HG02678 (cell line): ENCODE results near the gene TRIM2.

Experiments
- ATAC-seq: cut with Tn5 transposase; IDR thresholded peaks from one replicate; pipeline ENCODE4 v1.9.1; 2021; ENCODE audit warnings: mild to moderate bottlenecking, moderate library complexity; ENCODE audit not compliant: unreplicated experiment

The TRIM2 gene

DNA sequence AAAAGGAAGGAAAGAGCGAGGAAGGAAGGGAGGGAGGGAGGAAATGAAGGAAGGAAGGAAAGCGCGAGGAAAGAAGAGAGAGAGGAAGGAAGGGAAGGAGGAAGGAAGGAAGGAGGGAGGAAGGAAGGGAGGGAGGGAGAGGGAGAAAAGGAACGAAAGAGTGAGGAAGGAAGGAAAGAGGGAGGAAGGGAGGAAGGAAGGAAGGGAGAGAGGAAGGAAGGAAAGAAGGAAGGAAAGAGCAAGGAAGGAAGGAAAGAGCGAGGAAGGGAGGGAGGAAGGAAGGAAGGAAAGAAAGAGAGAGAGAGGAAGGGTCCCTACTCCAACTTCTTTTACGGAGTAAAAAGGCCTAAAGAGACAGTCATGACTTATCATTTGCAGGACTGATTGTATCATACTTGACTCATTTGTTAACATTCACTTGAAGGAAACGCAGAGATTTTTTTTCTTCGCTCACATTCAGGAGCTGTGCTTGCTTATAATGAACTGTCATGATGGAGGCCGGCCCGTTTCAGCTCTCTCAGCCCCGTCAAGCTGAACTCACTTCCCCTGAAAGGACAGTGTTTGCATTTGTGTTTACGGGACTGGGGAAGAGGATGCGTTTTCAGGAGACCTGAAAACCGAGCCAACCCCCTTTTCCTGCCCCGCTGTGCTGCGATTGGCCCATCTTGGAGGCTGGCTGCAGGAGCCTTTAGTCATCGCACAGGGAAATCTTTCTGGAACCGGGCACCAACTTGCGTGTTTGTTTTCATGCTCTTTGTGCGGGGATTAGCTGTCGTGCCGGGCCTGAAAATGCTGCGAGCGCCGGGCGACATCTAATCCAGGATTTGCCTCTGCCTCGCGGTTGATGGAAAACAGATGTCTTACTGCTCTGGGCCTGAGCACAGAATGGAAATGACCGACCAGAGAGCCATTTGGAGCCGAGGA is 17.8 kb downstream of the TRIM2 start:
- ATAC-seq, result peak; percentile 26

DNA sequence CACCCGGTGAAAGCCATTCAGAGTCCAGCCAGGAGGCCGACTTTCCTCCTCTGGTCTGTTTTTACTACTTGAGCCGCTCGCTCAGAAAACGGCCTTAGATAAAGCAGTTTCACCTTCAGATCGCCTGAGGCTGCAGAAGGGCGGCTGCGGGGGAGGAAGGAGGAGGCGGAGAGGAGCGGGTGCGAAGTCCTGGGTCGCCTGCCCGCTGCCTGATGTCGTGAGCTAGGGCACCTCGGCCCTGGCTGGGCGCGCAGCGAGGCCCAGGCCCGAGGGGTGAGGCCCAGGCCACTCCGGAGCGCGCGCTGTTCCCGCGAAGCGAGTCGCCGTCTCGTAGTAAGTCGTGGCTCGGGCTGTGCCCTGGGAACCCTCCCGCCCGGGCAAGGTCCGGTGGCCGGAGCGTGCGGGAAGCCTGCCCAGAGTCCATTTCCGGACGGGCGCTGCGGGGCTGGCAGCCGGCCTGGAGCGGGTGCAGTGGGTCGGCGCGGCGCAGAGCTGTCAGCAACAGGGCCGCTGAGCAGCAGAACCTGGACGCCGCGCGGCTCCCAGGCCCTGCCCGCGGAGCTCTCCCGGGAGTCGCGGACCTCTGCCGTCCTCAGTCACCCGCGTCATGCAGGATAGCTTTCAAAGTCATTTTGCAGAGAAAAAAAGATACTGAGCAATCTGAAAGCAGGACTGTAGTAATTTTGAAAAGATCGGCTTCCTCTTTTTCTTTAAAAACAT is 18.6 kb downstream of the TRIM2 start:
- peak; percentile 65 for ATAC-seq

DNA sequence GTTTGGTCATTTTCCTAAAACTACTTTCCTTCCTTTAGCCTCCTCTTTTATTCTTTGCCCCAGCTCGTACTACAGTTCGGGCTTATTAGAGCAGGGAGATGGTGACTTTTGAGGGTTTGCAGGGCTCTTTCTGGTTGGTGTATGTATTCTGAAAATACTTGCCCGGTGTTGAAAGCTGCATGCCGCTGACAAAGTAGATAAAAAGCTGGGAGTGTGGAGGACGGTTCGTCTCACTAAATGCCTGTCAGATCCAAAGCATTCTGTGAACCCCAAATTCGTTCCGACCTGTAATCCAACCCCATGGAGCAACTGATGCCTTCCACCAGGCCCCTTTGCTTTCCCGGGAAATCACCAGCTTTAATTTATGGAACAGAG is 19.2 kb downstream of the TRIM2 start:
- ATAC-seq, result peak; percentile 28

GRCh38 chr4:153223930-153224329 is 19.7 kb downstream of the TRIM2 start:
- ATAC-seq, result no peak

DNA sequence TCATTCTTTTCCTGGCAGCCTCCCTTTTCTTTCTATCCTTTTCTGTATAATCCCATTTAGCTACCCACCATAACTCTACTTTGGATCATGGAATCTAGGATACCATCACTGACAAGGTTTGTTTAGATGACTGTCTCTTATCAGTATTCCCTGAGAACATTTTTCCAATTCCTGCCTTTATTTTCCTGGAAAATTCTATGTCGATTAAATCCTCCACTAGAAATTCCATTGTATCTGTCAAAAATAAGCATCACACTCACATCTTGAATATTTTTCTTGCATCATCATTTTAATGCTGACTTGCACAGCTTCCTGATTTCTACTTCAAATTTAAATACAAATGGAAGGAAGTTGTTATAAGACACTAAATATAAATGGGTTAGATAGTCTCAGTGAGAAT is 20.2 kb downstream of the TRIM2 start:
- no peak for ATAC-seq

- no peak for ATAC-seq
Measured at GRCh38 chr4:153227469-153228075, 23.3 kb downstream of the TRIM2 start.

- no peak for ATAC-seq
Measured at GRCh38 chr4:153228512-153229140, 24.4 kb downstream of the TRIM2 start.

- ATAC-seq, result no peak
Measured at GRCh38 chr4:153229545-153229944, 25.3 kb downstream of the TRIM2 start.

- ATAC-seq, result peak; percentile 54
Measured at GRCh38 chr4:153232768-153233167, 28.5 kb downstream of the TRIM2 start.

DNA sequence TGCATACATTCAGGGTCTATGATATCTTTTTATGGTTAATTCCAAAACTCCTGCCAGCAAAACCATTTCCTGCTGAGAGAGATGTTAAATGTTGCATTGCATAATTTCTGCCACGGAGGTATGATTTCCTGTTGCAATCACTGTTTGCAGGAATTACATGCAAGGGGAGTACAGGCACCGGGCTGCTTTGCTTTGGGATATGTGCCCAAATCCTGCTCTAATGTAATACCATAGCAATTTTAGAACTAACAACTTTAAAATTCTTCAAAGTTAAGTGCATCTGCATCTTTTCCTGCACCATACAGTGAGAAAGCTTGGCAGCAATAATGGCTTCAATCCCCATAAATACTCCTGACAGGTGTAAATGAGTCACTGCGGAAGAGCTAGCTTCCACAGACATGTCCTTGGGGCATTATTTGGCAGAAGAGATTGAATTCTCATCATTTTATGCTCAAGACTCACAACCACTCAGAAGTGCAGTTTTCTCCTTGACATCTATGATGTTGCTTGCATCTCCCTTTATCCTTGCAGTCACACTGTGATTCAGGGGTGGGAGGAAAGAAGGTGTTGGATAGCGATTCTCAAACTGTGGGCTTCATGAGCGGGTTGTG is 29.6 kb downstream of the TRIM2 start:
- no peak for ATAC-seq

DNA sequence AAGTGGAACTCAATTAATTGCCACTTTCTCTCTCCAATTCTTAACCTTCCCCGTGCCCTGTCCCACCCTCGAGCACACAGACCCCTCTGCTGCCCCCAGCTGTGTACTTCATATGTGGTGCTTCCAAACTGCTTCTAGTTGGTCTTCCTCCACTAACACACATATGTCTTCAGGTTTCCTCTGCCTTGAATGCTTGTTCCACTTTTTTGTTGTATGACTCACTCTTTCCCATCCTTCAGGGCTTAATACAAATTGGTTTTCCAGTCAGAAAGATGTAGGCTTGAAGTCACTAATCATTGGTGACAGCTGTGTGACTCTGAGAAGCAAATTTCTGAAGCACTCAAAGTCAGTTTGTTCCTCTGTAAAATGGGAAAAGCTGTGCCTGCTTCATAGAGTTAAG is 30.6 kb downstream of the TRIM2 start:
- ATAC-seq, result no peak

- ATAC-seq, result no peak
Measured at GRCh38 chr4:153238135-153238919, 34.1 kb downstream of the TRIM2 start.

GRCh38 chr4:153239409-153239808 is 35.2 kb downstream of the TRIM2 start:
- ATAC-seq, result no peak

GRCh38 chr4:153241295-153241694 is 37.1 kb downstream of the TRIM2 start:
- no peak for ATAC-seq

DNA sequence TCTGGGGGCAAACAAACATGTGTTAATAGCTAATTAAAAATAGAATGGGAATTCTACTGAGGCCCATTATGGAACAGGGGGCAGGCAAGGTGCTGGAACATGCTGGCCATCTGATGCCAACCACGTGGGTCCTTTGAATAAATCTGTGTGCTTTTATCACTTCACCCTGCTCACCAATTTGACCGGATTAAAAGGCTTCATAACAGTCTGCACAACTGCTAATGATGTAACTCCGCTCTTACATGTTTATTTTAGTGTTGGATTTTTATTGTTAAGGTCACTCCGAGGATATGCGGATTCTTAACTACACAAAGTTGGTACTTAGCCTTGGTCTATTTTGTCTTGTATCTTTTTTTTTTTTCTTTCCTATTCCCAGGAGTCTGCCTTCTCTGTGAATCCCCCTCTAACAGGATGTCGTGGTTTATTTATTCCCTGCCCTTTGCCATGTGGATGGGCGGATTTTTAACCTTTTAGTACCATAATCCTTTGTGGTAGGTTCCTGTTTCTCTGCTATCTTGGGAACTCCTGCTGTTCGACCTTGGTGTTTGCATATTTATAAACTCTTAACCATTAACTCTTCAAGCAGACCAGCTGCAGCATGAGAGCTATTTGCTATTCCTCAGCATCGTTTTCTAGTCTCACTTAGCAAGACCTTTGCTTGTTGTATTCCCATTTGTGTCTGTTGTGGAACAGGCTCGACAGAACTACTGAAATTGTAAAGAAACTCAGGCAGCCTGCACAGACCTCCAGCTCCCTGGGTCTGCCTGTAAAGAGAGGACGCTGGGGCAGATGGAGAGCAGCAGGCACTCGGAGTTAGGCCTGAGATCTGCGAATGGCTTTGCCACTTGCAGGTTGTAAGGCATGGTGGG is 38.0 kb downstream of the TRIM2 start:
- ATAC-seq, result peak; percentile 61

- no peak for ATAC-seq
Measured at GRCh38 chr4:153242839-153243324, 38.6 kb downstream of the TRIM2 start.

DNA sequence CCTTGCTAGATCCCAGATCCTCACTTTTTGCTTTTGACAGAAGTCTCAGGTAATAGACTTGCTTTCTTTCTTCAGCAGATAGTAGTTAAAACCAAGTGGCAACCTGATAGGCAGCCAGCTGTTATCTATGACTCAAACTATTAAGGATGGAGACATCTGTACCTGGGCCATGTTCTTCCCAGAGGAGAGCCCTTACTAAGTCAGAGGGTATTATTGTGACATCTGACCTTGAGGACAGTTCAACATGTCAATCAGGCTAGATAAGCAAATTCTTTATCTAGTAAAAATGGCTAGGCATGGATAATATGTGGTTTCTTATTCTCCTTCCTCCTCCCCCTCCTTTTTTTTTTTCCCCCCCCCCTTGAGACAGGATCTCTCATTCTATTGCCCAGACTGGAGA is 39.2 kb downstream of the TRIM2 start:
- no peak for ATAC-seq

DNA sequence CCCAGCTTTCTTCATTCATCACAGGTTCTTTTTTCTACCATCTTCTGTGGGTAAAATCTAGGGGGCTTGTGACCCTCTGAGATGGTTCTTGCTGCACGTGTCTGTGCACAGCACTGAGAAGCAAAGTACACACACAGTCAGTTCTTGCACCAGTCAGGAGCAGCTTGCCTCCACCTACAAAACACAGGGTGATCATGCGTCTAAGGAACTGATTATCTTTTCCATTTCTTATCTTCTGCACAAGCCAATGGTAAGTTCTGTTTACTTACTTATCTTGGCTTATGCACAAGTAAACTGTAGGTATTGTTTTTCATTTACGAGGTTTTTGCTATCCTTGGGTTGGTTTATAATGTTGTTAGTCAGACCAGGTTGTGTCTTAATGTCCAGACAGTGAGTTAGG is 40.7 kb downstream of the TRIM2 start:
- ATAC-seq, result no peak

DNA sequence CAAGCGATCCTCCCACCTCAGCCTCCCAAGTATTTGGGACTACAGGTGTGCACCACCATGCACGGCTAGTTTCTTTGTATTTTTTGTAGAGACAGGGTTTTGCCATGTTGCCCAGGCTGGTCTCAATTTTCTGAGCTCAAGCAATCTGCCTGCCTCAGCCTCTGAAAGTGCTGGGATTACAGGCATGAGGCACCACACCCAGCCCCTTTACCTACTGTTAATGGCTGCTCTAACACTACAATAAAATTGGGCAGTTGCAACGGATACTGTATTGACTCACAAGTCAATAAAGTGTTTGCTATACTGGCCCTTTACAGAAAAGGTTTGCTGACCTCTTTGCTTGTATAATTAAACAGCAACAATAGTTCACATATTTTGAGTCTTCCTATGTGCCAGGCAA is 41.5 kb downstream of the TRIM2 start:
- no peak for ATAC-seq
